K562 (cell line): ENCODE results near the gene CEMP1. TPM values are rescaled to one million over a fixed set of nuclear protein-coding genes. Genes with fewer than 3 reads are reported as not detected.

Source experiments
- TAF15 ChIP-seq: fragments of 200-400 bp; formaldehyde crosslinking; IDR thresholded peaks from 2 replicates; pipeline ENCODE4 v1.6.1; 2017; ENCODE audit warnings: mild to moderate bottlenecking, low read depth, low read length, moderate library complexity
- polyA plus RNA-seq, 8 experiments: library from polyadenylated mRNA; depleted of rRNA in 4 of 8; stranded (reverse) in 5 of 8; unstranded in 3 of 8; fragments of >200 nt; fragmentation: Nextera tagmentation in 2 of 8; fragmentation: Illumina TruSeq in 1 of 8; extraction: Ambion mirVana in 2 of 8; extraction: Trizol in 1 of 8; gene quantifications; 2 replicates each; pipeline versions ENCODE4 v1.2.1 to v1.2.3, GENCODE V29; 2011 to 2014; ENCODE audit warnings: inconsistent platforms in 1 of 8, missing spikeins in 1 of 8
- total RNA-seq, 7 experiments: library from RNA; depleted of rRNA in 6 of 7; stranded (reverse); fragments of >200 nt in 6 of 7; fragmentation: Illumina TruSeq in 2 of 7; extraction: Trizol in 2 of 7; gene quantifications; 2 replicates each; pipeline versions ENCODE4 v1.2.1 to v1.2.3, GENCODE V29; 2011 to 2021; ENCODE audit warnings: low replicate concordance in 1 of 7
- TF ChIP-seq, protein P1 (sequence below), 2 experiments: fragments of 450-650 bp in 1 of 2; sonication (generic) in 1 of 2; formaldehyde crosslinking in 1 of 2; IDR thresholded peaks; 2 replicates each; pipeline versions ENCODE4 v1.7.1 to v1.9.0; 2016 to 2022; ENCODE audit warnings: inconsistent platforms in 1 of 2, mild to moderate bottlenecking in 1 of 2, missing genetic modification reagents in 1 of 2
- TF ChIP-seq, protein P2 (sequence below): conservative IDR thresholded peaks from 2 replicates; pipeline ENCODE4 v1.6.1; 2011; ENCODE audit warnings: low read depth, mild to moderate bottlenecking, low read length; ENCODE audit not compliant: control insufficient read depth

The CEMP1 gene
- total and polyA plus RNA-seq, 9 of the 15 experiments (the other 6 are each of a cell fraction or from before 2014, with no cell fraction given) = 0.05 to 0.45 TPM; not detected in 7

DNA sequence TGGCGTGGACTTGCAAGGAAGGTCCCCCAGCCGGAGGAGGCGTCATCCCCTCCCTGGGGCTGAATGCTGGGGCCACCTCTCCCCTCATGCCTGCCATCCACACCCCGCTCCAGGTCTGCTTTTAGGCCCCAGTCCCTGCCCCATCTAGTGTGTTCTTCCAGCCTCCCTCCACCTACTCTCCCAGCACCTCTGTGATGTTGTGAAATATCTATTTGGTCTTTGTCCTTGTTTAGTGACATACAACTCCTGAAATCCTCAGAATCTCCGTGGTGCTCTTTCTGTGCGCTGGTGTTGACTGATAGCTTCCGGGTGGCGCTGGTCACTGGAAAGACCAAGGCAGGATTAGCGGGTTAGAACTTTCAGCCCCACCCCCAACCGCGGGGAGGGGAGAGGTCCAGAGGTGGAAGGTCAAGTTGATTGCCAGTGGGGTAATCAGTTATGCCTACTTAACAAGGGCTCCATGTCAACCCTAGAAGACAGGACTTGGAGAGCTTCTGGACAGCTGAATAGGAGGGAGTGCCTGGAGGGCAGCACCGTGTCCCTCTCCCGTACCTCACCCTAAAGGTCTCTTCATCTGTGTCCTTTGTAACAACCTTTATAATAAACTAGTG is 46.2 kb downstream of the CEMP1 start (continued):
- TF ChIP-seq, protein P1, sequence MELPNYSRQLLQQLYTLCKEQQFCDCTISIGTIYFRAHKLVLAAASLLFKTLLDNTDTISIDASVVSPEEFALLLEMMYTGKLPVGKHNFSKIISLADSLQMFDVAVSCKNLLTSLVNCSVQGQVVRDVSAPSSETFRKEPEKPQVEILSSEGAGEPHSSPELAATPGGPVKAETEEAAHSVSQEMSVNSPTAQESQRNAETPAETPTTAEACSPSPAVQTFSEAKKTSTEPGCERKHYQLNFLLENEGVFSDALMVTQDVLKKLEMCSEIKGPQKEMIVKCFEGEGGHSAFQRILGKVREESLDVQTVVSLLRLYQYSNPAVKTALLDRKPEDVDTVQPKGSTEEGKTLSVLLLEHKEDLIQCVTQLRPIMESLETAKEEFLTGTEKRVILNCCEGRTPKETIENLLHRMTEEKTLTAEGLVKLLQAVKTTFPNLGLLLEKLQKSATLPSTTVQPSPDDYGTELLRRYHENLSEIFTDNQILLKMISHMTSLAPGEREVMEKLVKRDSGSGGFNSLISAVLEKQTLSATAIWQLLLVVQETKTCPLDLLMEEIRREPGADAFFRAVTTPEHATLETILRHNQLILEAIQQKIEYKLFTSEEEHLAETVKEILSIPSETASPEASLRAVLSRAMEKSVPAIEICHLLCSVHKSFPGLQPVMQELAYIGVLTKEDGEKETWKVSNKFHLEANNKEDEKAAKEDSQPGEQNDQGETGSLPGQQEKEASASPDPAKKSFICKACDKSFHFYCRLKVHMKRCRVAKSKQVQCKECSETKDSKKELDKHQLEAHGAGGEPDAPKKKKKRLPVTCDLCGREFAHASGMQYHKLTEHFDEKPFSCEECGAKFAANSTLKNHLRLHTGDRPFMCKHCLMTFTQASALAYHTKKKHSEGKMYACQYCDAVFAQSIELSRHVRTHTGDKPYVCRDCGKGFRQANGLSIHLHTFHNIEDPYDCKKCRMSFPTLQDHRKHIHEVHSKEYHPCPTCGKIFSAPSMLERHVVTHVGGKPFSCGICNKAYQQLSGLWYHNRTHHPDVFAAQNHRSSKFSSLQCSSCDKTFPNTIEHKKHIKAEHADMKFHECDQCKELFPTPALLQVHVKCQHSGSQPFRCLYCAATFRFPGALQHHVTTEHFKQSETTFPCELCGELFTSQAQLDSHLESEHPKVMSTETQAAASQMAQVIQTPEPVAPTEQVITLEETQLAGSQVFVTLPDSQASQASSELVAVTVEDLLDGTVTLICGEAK (IDR thresholded peaks at IDR 0.05) = 0 out of 2 replicates have a peak, but pooled peaks have one; percentile 20
- TF ChIP-seq, protein P1 (CRISPR knock-in tag; IDR thresholded peaks at IDR 0.05) = 0 out of 2 replicates have a peak, but pooled peaks have one; percentile 23
- TF ChIP-seq, protein P2, sequence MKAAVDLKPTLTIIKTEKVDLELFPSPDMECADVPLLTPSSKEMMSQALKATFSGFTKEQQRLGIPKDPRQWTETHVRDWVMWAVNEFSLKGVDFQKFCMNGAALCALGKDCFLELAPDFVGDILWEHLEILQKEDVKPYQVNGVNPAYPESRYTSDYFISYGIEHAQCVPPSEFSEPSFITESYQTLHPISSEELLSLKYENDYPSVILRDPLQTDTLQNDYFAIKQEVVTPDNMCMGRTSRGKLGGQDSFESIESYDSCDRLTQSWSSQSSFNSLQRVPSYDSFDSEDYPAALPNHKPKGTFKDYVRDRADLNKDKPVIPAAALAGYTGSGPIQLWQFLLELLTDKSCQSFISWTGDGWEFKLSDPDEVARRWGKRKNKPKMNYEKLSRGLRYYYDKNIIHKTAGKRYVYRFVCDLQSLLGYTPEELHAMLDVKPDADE = 0 out of 2 replicates have a peak, but pooled peaks have one; percentile 43
- TF ChIP-seq TAF15 = no peak
